Mucosa of descending colon (tissue), 3 donors: ENCODE data around the gene SLC9A4. TPM values are rescaled to one million over a fixed set of nuclear protein-coding genes. Genes with fewer than 3 reads are reported as not detected.

Source experiments
- ATAC-seq: fragments of 200-7000 bp; cut with Tn5 transposase; one replicate; pipeline ENCODE4 v1.9.1; 2020; ENCODE audit warnings: mild to moderate bottlenecking, moderate library complexity
- DNase-seq, 3 donors: peaks; one replicate each; pipeline ENCODE4 v3.0.0-alpha.2; 2020
- H3K36me3 ChIP-seq: fragments of 200-600 bp; one replicate; pipeline ENCODE4 v1.8.0; 2021; ENCODE audit warnings: low read depth, mild to moderate bottlenecking
- H3K4me1 ChIP-seq: fragments of 200-600 bp; one replicate; pipeline ENCODE4 v1.8.0; 2021; ENCODE audit warnings: low read depth, mild to moderate bottlenecking
- H3K4me3 ChIP-seq: fragments of 200-600 bp; one replicate; pipeline ENCODE4 v1.8.0; 2021; ENCODE audit warnings: mild to moderate bottlenecking
- H3K9me3 ChIP-seq: fragments of 200-600 bp; one replicate; pipeline ENCODE4 v1.8.0; 2021; ENCODE audit warnings: mild to moderate bottlenecking
- intact Hi-C, 2 donors: fragments of 100-400 bp; cut with DNase I in 1 of 2; cut with micrococcal nuclease in 1 of 2; formaldehyde crosslinking; loops; one replicate each; pipeline versions ENCODE4 v1.11.0 to v1.11.1; 2022; cut with DNase I, micrococcal nuclease
- total RNA-seq, 3 donors: library from RNA; stranded (reverse); fragmentation: NEBNext Ultra II Directional in 2 of 3; extraction: Animal tissue kit (Norgen Biotek cat#: 25700) in 2 of 3; gene quantifications; one replicate each; pipeline versions ENCODE4 v1.2.1 to v1.2.4, GENCODE V29; 2021 to 2023
- TF ChIP-seq, protein P1 (sequence below): fragments of 200-600 bp; IDR thresholded peaks from one replicate; pipeline ENCODE4 v1.8.0; 2022; ENCODE audit warnings: antibody characterized with exemption, mild to moderate bottlenecking
- donor health status: DM: no; HTN: no; CAD: no; lungs with moderate emphysema.
- donor health status: DM: no; HTN: no; CAD: no.
- donor health status: DM: no; HTN: yes; CAD: no.

The SLC9A4 gene
- total RNA-seq, 3 donors from 2014 or later, result 0.17 to 0.32 TPM; not detected in 1

DNA sequence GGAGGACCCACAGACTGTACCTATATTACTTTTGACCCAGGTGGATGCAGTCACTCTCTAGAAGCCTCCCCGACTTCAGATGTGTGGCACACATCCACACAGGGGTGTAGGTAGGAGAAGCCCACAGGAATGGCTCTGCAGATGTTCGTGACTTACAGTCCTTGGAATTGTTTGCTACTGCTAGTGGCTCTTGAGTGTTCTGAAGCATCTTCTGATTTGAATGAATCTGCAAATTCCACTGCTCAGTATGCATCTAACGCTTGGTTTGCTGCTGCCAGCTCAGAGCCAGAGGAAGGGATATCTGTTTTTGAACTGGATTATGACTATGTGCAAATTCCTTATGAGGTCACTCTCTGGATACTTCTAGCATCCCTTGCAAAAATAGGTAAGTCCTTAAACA, 605 bp downstream of the SLC9A4 start:
- Histone ChIP-seq H3K4me3 (no peak overlapping the region), H3K9me3 (no peaks in the 10 kb centered on the region), H3K36me3 (no peaks in the 10 kb centered on the region), H3K4me1 (no peaks in the 10 kb centered on the region)
- DNase-seq, result no peak
- intact Hi-C loops, result loop anchor here (2.0 to 10.0 kb wide), 3 partner anchors 119 to 231 kb away; no protein-coding TSS in a partner anchor
- ATAC-seq, result no peak
- TF ChIP-seq, protein P1, sequence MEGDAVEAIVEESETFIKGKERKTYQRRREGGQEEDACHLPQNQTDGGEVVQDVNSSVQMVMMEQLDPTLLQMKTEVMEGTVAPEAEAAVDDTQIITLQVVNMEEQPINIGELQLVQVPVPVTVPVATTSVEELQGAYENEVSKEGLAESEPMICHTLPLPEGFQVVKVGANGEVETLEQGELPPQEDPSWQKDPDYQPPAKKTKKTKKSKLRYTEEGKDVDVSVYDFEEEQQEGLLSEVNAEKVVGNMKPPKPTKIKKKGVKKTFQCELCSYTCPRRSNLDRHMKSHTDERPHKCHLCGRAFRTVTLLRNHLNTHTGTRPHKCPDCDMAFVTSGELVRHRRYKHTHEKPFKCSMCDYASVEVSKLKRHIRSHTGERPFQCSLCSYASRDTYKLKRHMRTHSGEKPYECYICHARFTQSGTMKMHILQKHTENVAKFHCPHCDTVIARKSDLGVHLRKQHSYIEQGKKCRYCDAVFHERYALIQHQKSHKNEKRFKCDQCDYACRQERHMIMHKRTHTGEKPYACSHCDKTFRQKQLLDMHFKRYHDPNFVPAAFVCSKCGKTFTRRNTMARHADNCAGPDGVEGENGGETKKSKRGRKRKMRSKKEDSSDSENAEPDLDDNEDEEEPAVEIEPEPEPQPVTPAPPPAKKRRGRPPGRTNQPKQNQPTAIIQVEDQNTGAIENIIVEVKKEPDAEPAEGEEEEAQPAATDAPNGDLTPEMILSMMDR, result no peak

DNA sequence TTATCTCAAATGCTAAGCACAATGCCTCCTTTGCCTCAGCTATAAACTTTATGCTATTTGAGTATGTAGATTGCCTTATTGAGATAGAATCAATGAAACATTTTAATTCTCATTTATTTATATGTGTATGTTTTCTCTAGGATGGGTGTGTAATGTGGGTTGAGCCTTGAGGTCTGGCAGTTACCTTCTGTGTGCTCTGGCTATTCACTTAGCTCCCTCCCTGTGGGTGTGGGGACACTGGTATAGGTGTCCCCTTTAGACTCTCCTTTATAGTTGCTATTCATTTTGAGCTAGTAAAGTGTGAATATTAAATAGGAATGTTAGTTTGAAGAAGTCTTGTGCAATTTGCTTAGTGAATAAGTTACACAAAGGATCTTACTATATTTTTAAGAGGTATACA, 1.8 kb downstream of the SLC9A4 start:
- TF ChIP-seq, protein P1, result no peak
- Histone ChIP-seq H3K9me3 (no peaks in the 10 kb centered on the region), H3K4me3 (no peak overlapping the region), H3K4me1 (no peaks in the 10 kb centered on the region), H3K36me3 (no peaks in the 10 kb centered on the region)
- DNase-seq (no peak), ATAC-seq (no peak)
- intact Hi-C loops, result loop anchor here (5.0 to 10.0 kb wide), 2 partner anchors 118 to 230 kb away; no protein-coding TSS in a partner anchor

- Histone ChIP-seq H3K9me3 (no peaks in the 10 kb centered on the region), H3K4me1 (no peaks in the 10 kb centered on the region), H3K4me3 (no peak overlapping the region), H3K36me3 (no peaks in the 10 kb centered on the region)
- intact Hi-C loops, result loop anchor here in 1 of 2 donors (10.0 kb wide), 1 partner anchor 226 kb away; no protein-coding TSS in a partner anchor
- DNase-seq (no peak), ATAC-seq (no peak)
- TF ChIP-seq, protein P1, result no peak
Measured at GRCh38 chr2:102478686-102479470, 5.9 kb downstream of the SLC9A4 start.

DNA sequence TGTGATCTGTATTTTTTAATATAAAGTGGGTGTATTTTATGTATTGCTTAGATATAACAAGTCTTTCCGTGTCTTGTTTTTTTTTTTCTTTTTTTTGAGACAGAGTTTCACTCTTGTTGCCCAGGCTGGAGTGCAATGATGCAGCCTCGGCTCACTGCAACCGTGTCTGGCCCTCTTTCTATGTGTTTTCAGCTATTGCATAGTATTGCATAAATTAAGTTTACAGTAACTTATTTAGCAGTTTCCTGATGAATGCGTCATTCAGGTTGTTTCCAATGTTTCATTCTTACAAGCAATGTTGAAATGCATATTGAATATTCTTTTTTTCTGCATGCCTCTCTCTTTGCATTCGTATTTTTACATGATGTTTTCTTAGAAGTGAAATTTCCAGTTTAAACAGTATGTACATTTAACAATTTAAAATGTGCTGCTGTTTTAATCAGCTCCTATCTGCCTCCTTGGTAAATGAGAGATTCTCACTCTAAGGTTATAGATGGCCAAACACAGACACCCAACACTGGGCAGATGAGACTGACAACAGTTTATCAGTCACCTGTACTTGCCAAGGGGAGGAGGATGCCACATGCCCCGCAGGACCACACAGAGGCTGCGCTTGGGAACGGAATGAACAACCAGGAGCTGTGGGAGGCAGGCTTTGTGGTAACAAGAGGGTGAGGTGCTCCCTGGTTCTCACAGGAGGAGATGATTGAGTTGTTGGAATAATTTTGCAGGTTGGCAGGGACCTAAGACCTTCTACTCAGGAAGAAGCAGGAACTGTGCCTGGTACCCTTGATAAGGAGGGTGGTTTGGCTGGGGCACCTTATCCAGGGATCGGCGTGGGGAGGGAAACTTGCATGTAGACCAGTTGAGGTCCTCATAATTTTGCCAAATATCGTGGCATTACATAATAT, 7.5 kb downstream of the SLC9A4 start:
- Histone ChIP-seq H3K4me1 (no peaks in the 10 kb centered on the region), H3K9me3 (no peaks in the 10 kb centered on the region), H3K4me3 (no peak overlapping the region), H3K36me3 (no peaks in the 10 kb centered on the region)
- ATAC-seq, result no peak
- DNase-seq, result no peak
- intact Hi-C loops, result no loop called here
- TF ChIP-seq, protein P1, result no peak

- H3K4me3 ChIP-seq, result no peak overlapping the region
- H3K36me3 ChIP-seq, result no peaks in the 10 kb centered on the region
- TF ChIP-seq, protein P1, result no peak
- ATAC-seq, result no peak
- intact Hi-C loops, result no loop called here
- H3K4me1 ChIP-seq, result no peaks in the 10 kb centered on the region
- no peaks in the 10 kb centered on the region for H3K9me3 ChIP-seq
- no peak for DNase-seq
Measured at GRCh38 chr2:102481931-102482330, 8.9 kb downstream of the SLC9A4 start.
